HG02642 (cell line): Measurements from ENCODE around the gene GRWD1.

Source experiments
- ATAC-seq: cut with Tn5 transposase; IDR thresholded peaks from one replicate; pipeline ENCODE4 v1.9.1; 2021; ENCODE audit warnings: mild to moderate bottlenecking; ENCODE audit not compliant: unreplicated experiment, poor library complexity

The GRWD1 gene

DNA sequence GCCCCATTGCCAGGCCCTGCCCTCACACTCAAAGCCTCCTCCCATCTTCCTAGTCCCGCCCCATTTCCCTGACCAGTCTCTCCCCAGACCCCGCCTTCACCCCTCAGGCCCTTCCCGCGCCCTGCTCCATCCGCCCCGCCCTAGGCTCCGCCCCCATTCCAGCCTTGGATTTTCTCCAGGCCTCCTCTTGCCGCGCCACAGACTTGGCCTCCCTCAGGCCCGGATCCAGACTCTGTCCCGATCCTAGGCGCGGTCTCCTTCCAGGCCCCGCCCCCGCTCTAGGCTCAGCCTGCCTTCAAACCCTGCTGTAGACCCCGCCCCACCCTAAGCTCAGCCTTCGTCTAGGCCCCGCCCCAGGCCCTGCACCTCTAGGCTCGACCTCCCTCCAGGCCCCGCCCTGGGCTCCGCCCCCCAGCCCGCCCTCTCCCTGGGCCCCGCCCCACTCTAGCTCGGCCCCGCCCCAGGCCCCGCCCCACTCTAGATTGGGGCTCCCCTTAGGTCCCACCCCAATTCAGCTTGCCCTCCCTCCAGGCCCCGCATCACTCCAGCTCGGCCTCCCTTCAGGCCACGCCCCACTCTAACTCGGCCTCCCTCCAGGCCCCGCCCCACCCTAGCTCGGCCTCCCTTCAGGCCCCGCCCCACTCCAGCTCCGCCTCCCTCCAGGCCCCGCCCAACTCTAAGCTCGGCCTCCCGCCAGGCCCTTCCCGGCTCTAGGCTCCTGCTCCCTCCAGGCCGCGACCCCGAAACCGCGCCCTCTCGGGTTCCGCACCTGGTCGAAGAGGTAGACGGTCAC, 47.3 kb downstream of the GRWD1 start:
- ATAC-seq, result peak; percentile 58

DNA sequence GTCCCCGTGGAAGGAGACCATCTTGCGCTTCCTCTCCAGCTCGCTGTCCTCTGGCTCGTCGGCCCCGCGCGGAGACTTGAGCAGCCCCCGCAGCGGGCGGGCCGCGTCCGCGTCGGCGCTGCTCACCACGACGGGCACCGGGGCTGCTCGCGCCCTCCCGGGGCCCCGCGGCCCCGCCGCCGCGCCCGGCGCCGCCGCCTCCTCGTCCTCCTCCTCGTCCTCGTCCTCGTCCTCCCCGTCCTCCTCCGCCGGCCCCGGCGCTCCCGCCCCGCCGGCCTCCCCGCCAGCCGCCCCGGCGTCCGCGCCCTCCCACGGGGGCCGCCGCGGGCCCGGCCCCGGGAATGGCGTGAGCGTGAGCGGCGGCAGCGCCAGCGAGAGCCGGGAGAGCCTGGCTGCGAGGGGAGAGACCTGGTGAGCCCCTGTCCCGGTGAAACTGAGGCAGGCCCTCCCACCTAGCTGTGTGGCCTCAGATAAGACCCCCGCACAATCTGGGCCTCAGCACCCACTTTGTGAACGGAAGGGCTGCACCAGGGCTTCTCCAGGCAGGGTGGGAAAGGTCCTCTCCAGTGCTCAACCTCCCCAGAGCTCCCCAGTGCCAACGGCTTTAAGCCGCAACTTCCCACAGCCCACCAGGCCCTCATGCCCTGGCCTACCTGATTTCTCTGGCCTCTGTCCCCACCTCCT, 48.1 kb downstream of the GRWD1 start:
- peak; percentile 7 for ATAC-seq

DNA sequence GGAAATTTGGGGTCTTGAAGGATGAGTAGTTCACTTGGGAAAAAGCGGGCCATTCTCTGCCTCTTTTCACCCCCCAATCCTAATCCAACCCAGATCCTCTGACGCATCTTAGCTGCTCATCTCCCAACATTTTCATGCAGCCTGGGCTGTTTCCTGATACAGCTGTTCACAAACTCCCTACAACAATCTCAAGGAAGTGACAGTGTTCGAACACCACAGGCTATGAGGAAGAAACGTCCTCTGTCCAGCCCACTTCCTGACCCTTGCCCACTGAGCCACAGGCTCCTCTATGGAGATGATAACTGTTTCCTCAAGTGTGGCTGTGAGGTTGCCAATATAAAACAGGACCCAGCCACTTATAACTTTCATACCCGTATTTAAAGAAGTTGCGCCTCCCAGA, 49.6 kb downstream of the GRWD1 start:
- no peak for ATAC-seq

DNA sequence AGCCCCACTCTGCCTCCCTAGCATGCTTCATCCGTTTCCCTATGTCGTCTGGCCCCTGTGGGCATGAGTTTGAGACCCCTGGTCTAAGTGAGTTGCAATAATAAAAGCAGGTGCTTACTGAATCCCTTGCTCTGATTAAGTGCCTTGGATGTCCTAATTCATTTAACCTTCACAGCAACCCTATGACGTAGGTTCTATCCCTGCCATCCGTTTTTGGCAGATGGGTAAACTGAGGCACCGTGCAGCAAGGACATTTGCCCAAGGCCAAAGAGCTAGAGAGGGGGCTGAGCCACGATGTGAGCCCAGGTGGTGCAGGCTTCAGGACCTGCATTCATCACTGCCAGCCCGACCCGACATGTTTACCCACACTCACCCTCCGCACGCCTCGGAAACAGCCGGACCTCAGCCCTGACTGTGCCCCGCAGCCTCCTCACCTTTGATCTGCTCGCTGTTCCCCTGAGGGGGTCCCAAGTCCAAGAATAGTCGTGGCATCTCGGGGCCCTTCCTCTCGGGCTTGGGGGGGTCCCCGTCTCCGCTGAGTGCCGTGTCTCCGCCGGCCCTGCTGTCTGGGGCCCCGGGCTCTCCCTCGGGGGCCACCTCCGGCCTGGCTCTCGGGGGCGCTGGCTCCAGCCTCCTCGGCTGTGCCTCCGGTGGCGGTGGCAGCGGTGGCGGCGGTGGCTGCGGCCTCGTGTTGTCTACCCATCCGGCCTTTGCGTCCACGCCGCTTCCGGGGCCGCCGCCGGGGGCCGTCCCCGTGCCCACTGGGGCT, 51.4 kb downstream of the GRWD1 start:
- no peak for ATAC-seq

DNA sequence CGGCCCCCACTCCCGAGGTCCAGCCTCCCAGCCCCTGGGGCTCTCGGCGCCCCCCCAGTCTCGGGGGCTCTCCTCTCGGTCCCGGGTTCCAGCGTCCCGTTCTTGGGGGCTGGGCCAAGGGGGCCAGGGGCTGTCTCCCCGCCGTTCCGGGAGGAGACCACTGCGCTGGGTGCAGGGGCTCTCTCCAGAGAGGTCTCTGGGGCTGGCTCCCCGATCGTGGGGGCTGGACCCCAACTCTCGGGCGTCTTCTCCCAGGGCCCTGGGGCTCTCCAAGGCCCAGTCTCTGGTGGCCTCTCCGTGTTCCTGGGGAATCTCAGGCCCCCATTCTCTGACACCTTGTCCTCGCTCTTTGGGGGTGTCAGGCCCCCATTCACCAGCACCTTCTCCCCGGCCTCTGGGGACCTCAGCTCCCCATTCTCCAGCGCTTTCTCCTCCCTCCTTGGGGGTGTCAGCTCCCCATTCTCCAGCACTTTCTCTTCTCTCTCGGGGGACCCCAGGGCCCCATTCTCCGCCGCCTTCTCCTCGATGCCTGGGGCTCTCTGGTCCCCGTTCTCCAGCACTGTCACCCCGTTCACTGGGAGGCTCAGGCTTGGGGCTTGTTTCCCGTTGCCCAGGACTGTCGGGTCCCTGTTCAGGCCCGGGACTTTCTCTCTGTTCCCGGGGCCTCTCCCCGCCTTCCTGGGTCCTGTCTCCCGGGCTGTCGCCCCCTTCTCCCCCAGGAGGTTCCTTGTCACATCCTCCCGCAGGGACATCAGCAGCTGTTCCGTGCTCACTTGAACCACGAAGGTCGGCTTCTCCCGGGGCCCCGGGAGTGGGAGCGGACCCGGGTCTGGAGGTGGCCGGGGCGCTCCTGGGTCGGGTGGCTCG, 52.2 kb downstream of the GRWD1 start:
- no peak for ATAC-seq

- ATAC-seq, result no peak
Observed at GRCh38 chr19:48498595-48499311, 53.0 kb downstream of the GRWD1 start.

- ATAC-seq, result no peak
Observed at GRCh38 chr19:48499316-48500090, 53.7 kb downstream of the GRWD1 start.

GRCh38 chr19:48500830-48501493, 55.2 kb downstream of the GRWD1 start:
- no peak for ATAC-seq

GRCh38 chr19:48501494-48502349, 55.9 kb downstream of the GRWD1 start:
- ATAC-seq, result no peak

GRCh38 chr19:48502350-48503018, 56.7 kb downstream of the GRWD1 start:
- no peak for ATAC-seq

DNA sequence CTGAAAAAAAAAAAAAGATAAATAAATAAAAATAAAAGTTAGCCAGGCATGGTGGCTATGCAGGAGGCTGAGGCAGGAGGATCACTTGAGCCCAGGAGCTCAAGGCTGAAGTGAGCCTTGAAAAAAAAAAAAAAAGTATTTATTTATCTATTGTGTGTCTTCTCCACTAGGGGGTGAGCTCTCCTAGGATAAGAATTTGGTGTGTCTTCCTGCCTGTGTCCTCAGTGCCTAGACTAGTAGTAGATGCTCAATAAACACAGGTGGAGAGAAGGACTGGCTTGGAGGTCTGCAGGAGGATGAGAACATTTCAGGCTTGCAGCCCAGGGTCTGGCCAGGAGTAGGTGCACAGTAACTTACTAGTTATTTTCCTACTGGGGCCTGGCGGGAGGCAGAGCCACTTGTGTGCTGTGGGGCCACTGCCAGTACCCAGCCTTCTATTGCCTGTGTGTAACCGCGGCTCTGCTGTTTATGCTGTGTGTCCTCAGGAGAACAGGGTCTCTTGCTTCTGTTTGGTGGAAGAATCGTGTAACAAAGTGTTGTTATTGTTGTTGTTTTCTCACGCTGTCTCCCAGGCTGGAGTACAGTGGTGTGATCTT, 60.5 kb downstream of the GRWD1 start:
- no peak for ATAC-seq
